Gastroesophageal sphincter (tissue), 4 donors: Measurements from ENCODE around the gene MOG. TPM values are rescaled to one million over a fixed set of nuclear protein-coding genes. Genes with fewer than 3 reads are reported as not detected.

ENCODE experiments used
- ATAC-seq: fragments of 150-250 bp; one replicate; pipeline ENCODE4 v1.9.1; 2016; ENCODE audit warnings: mild to moderate bottlenecking, moderate library complexity
- H3K27ac ChIP-seq, 4 donors: fragments of 200-600 bp; sonication (generic) in 3 of 4; 1 replicate in 3 of 4; 2 replicates in 1 of 4; pipeline ENCODE4 v1.5.1; 2016 to 2019
- H3K27me3 ChIP-seq: fragments of 200-600 bp; sonication (generic); one replicate; pipeline ENCODE4 v1.5.1; 2019
- H3K36me3 ChIP-seq, 2 donors: fragments of 200-600 bp; sonication (generic); one replicate each; pipeline ENCODE4 v1.5.1; 2019; ENCODE audit warnings: control low read depth in 1 of 2
- H3K4me1 ChIP-seq, 3 donors: fragments of 200-600 bp; sonication (generic); 1 replicate in 2 of 3; 2 replicates in 1 of 3; pipeline ENCODE4 v1.5.1; 2016 to 2019; ENCODE audit warnings: control low read depth in 2 of 3
- H3K4me3 ChIP-seq, 2 donors: fragments of 200-600 bp; sonication (generic); one replicate each; pipeline ENCODE4 v1.5.1; 2019; ENCODE audit warnings: mild to moderate bottlenecking in 1 of 2, moderate library complexity in 1 of 2
- H3K9me3 ChIP-seq, 3 donors: fragments of 200-600 bp; sonication (generic); one replicate each; pipeline ENCODE4 v1.5.1; 2017 to 2019; ENCODE audit warnings: control low read depth in 2 of 3
- EP300 ChIP-seq: sonication (generic); formaldehyde crosslinking; IDR thresholded peaks from one replicate; pipeline ENCODE4 v1.6.1; 2017; ENCODE audit warnings: antibody characterized with exemption, mild to moderate bottlenecking
- POLR2A ChIP-seq, 2 donors: fragments of 450-650 bp; IDR thresholded peaks; one replicate each; pipeline ENCODE4 v1.6.1; 2017; ENCODE audit warnings: antibody characterized with exemption in 2 of 2, mild to moderate bottlenecking in 2 of 2, moderate library complexity in 1 of 2
- POLR2AphosphoS5 ChIP-seq: sonication (generic); formaldehyde crosslinking; IDR thresholded peaks from one replicate; pipeline ENCODE4 v1.6.1; 2017; ENCODE audit warnings: antibody characterized with exemption
- WGBS, 2 donors: methylation state at CpG; one replicate each; pipeline ENCODE4 v1.1.5; 2018; ENCODE audit warnings: low coverage in 1 of 2; 5-methylcytosine and 5-hydroxymethylcytosine counted together
- total RNA-seq, 4 donors: library from RNA; depleted of rRNA; stranded (reverse); fragments of >200 nt; gene quantifications; one replicate each; pipeline ENCODE4 v1.1.0, GENCODE V29; 2016
- TF ChIP-seq, protein P1 (sequence below), 4 experiments: fragments of 200-600 bp in 2 of 4; fragments of 450-650 bp in 2 of 4; sonication (generic) in 1 of 4; IDR thresholded peaks; one replicate each; pipeline ENCODE4 v1.5.1; 2017 to 2019; ENCODE audit warnings: antibody characterized with exemption in 4 of 4, mild to moderate bottlenecking in 2 of 4, moderate library complexity in 2 of 4

The MOG gene
- total RNA-seq, 4 donors from 2014 or later: not detected

DNA sequence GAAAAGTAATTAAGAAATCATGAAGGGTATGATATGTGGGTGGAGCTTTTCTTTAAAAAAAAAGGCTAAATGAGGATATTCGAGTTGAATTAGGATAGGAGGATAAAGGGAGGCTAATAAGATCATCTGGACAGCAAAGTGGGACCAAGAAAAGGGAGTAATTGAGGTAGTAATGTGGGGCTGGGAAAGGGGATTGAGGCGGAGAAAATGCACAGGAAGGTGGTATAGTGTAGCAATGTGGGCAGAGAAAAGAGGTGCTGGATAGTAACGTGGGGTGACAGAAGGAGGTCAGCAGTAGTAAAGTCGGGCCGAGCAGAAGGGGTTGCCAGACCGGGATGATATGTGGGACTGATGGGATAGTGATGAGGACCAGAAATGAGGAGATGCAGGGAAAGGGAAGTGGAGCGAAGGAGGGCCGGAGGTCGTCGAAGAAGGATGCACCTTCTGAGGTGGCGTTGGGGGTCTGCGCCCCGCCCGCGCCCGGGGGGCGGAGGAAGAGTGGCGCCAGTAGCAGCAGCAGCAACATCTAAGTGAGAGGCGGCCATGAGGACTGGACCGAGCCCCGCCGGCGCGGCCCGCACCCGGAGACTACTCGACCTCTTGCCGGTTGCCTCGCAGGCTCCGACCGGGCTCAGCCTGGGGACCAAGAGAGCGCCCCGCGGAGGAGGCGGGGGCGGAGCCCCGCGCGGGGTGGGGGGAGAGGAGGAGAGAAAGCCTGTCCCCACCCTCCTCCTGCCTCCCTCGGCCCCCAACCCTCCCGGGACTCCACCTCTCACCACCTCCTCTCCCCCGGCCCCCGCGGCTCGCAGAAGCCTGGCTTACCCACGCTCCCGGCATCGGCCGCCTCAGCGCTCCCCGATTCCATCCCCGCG, 24.8 kb upstream of the MOG start:
- Histone ChIP-seq H3K9me3 (no peaks in the 10 kb centered on the region), H3K36me3 (no peaks in the 10 kb centered on the region), H3K27me3 (no peaks in the 10 kb centered on the region), H3K4me3 (peak overlapping the region; percentile 79 to 91), H3K4me1 (peaks cover 0 to 62% (median 20%) of the 10 kb centered on the region in 3 donors), H3K27ac (peak overlapping the region; percentile 71 to 93 (median 92))
- 2 to 7% methylated on average over 12 to 38 of the region's 53 CpGs for WGBS, 2 donors
- ATAC-seq: peak; percentile 41
- TF ChIP-seq, protein P1, sequence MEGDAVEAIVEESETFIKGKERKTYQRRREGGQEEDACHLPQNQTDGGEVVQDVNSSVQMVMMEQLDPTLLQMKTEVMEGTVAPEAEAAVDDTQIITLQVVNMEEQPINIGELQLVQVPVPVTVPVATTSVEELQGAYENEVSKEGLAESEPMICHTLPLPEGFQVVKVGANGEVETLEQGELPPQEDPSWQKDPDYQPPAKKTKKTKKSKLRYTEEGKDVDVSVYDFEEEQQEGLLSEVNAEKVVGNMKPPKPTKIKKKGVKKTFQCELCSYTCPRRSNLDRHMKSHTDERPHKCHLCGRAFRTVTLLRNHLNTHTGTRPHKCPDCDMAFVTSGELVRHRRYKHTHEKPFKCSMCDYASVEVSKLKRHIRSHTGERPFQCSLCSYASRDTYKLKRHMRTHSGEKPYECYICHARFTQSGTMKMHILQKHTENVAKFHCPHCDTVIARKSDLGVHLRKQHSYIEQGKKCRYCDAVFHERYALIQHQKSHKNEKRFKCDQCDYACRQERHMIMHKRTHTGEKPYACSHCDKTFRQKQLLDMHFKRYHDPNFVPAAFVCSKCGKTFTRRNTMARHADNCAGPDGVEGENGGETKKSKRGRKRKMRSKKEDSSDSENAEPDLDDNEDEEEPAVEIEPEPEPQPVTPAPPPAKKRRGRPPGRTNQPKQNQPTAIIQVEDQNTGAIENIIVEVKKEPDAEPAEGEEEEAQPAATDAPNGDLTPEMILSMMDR (IDR thresholded peaks at IDR 0.05): no peak
- TF ChIP-seq EP300 (no peak), POLR2A (IDR thresholded peaks at IDR 0.05) (no peak), POLR2AphosphoS5 (no peak)

DNA sequence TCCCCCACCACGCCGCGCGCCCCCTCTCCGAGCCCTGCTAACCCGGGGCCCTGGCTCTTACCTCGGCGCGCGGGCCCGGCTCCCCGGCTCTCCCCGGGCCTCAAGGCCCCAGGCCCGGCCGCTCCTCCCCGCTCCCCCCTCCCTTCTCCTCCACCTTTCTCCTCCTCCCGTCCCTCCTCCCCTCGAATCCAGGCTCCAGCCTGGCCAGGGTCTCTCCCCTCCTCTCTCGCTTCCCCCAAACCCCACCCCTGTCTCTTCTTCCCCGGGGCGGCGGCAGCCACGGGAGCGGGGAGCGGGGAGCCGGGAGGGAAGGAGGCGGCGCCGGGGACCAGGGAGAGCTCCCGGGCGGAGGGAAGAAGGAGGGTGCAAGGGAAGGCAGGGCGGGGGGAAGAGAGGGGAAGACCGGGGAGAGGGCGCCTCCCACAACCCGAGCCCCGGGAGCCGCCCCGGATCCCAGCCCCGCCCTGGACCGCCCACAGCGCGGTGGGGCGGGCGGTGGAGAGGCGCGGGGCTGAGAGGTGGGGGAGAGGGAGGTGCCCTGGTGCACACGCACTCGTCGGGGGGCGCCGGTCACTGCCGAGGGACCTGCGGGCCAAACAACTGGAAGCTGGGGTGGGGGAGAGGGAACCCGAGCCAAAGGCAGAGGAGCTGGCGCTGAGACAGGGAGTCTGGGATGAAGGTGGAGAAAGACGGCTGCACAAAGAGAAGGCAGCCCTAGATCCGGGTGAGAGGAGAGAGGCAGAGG, 23.9 kb upstream of the MOG start, which contains the start of gene GABBR1:
Gene GABBR1 (minus strand): TSS at position 395 of the 745 bp plus-strand sequence. CDS start 798 bp downstream, outside the sequence.
- H3K27me3 ChIP-seq: no peaks in the 10 kb centered on the region
- peak; percentile 95 for ATAC-seq
- no peaks in the 10 kb centered on the region for H3K36me3 ChIP-seq
- peak within 1 kb of the TSS; percentile 71 to 93 (median 92) for H3K27ac ChIP-seq
- H3K4me3 ChIP-seq: peak within 1 kb of the TSS; percentile 79 to 91
- no peaks in the 10 kb centered on the region for H3K9me3 ChIP-seq
- peaks cover 0 to 55% (median 14%) of the 10 kb centered on the region in 3 donors for H3K4me1 ChIP-seq
- TF ChIP-seq POLR2AphosphoS5: peak; percentile 58
- TF ChIP-seq, protein P1 (IDR thresholded peaks at IDR 0.05): no peak
- peak; percentile 65 to 80 for TF ChIP-seq POLR2A (IDR thresholded peaks at IDR 0.05)
- TF ChIP-seq EP300: no peak
- WGBS, 2 donors: 0% methylated on average over 10 to 27 of the region's 57 CpGs

GRCh38 chr6:29633534-29633905, 23.4 kb upstream of the MOG start:
- peaks cover 0 to 52% (median 13%) of the 10 kb centered on the region in 3 donors for H3K4me1 ChIP-seq
- no peaks in the 10 kb centered on the region for H3K36me3 ChIP-seq
- peak overlapping the region; percentile 1 to 93 (median 92) for H3K27ac ChIP-seq
- TF ChIP-seq, protein P1 (IDR thresholded peaks at IDR 0.05): no peak
- TF ChIP-seq EP300 (no peak), POLR2AphosphoS5 (no peak), POLR2A (IDR thresholded peaks at IDR 0.05) (no peak)
- 2 to 3% methylated on average over 9 of the region's 9 CpGs for WGBS, 2 donors
- H3K4me3 ChIP-seq: peak overlapping the region; percentile 79 to 91
- no peaks in the 10 kb centered on the region for H3K9me3 ChIP-seq
- H3K27me3 ChIP-seq: no peaks in the 10 kb centered on the region
- peak; percentile 2 for ATAC-seq

GRCh38 chr6:29637247-29637646, 19.6 kb upstream of the MOG start:
- Histone ChIP-seq H3K4me3 (no peak overlapping the region), H3K4me1 (peaks cover 0 to 16% (median 0%) of the 10 kb centered on the region in 3 donors), H3K36me3 (no peaks in the 10 kb centered on the region), H3K27ac (no peak overlapping the region), H3K9me3 (no peaks in the 10 kb centered on the region), H3K27me3 (no peaks in the 10 kb centered on the region)
- WGBS, 2 donors: 81 to 86% methylated on average over 5 to 8 of the region's 9 CpGs
- no peak for ATAC-seq
- TF ChIP-seq POLR2AphosphoS5 (no peak), EP300 (no peak), POLR2A (IDR thresholded peaks at IDR 0.05) (no peak)
- TF ChIP-seq, protein P1 (IDR thresholded peaks at IDR 0.05): no peak
